Activated T-helper 17 cell treated with anti-CD3 and anti-CD28 coated beads, Interleukin-2, amount 50 U/mL, for 72 hours (primary cell): ENCODE results near the gene SNX12. TPM values are rescaled to one million over a fixed set of nuclear protein-coding genes. Genes with fewer than 3 reads are reported as not detected.

Source experiments
- ATAC-seq: fragments of 150-1000 bp; cut with Tn5 transposase; replicated peaks from 2 replicates; pipeline ENCODE4 v1.10.0; 2021; ENCODE audit warnings: mild to moderate bottlenecking, moderate library complexity
- H3K27ac Mint-ChIP-seq: one replicate; pipeline ENCODE4 v1.8.0; 2022; ENCODE audit warnings: mixed read lengths
- H3K27me3 Mint-ChIP-seq: one replicate; pipeline ENCODE4 v1.8.0; 2022; ENCODE audit warnings: mixed read lengths
- H3K36me3 Mint-ChIP-seq: one replicate; pipeline ENCODE4 v1.8.0; 2022; ENCODE audit warnings: low read depth, mild to moderate bottlenecking, mixed read lengths
- H3K4me1 Mint-ChIP-seq: one replicate; pipeline ENCODE4 v1.8.0; 2022; ENCODE audit warnings: mixed read lengths
- H3K4me3 Mint-ChIP-seq: one replicate; pipeline ENCODE4 v1.8.0; 2022; ENCODE audit warnings: mild to moderate bottlenecking, mixed read lengths
- H3K9me3 Mint-ChIP-seq: one replicate; pipeline ENCODE4 v1.8.0; 2022; ENCODE audit warnings: mixed read lengths
- total RNA-seq, 2 donors: library from RNA; stranded (reverse); gene quantifications; one replicate each; pipeline ENCODE4 v1.2.3, GENCODE V29; 2022

The SNX12 gene
- total RNA-seq, 2 donors from 2014 or later, result 47.2 to 49.0 TPM

- Mint-ChIP-seq H3K4me3 (peak overlapping the region; percentile 94), H3K4me1 (peaks cover 5% of the 10 kb centered on the region), H3K27ac (no peak overlapping the region), H3K36me3 (peaks cover 22% of the 10 kb centered on the region), H3K9me3 (no peaks in the 10 kb centered on the region), H3K27me3 (no peaks in the 10 kb centered on the region)
- ATAC-seq, result no peak
Measured at GRCh38 chrX:71099736-71100135, 31.6 kb upstream of the SNX12 start.

DNA sequence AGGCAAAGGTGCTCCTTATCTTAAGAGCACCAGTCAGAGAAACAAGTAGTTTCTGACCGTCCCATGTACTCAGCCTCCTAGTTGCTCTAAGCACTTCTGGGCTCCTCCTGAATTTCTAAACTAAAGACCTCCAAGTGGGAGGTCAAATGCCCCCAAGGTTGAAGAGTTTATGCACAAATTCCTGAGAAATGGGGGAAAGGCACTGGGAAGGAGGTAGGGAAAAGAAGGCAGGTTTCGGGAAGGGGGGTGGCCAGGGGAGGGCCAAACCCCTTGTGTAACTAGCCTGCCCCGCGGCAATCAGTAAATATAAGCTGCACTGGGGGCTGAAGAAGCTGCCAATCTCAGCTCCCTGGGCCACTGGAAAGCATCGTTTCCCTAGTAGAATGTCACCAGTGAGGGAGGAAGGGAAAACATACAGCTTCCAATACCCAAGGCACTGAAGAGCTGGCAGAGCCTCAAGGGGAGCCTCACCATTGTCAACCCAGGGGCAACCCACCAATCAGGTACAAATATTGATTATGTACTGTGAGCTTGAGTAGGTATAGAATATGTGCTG lies 30.9 kb upstream of the SNX12 start:
- Mint-ChIP-seq H3K27me3 (no peaks in the 10 kb centered on the region), H3K4me3 (peak overlapping the region; percentile 94), H3K4me1 (peaks cover 5% of the 10 kb centered on the region), H3K36me3 (peaks cover 15% of the 10 kb centered on the region), H3K27ac (no peak overlapping the region), H3K9me3 (no peaks in the 10 kb centered on the region)
- ATAC-seq, result no peak

- H3K4me1 Mint-ChIP-seq, result peaks cover 5% of the 10 kb centered on the region
- no peaks in the 10 kb centered on the region for H3K27me3 Mint-ChIP-seq
- peak; percentile 49 for ATAC-seq
- H3K9me3 Mint-ChIP-seq, result no peaks in the 10 kb centered on the region
- peaks cover 11% of the 10 kb centered on the region for H3K36me3 Mint-ChIP-seq
- peak overlapping the region; percentile 94 for H3K4me3 Mint-ChIP-seq
- H3K27ac Mint-ChIP-seq, result no peak overlapping the region
Measured at GRCh38 chrX:71098302-71098701, 30.2 kb upstream of the SNX12 start.

DNA sequence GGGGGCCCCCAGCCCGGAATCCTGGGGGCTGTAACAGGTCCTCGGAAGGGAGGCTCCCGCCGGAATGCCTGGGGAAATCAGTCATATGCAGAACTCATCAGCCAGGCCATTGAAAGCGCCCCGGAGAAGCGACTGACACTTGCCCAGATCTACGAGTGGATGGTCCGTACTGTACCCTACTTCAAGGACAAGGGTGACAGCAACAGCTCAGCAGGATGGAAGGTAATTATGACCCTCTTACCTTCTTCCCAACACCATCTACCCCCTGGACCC lies 28.6 kb upstream of the SNX12 start:
- H3K36me3 Mint-ChIP-seq, result peaks cover 11% of the 10 kb centered on the region
- peaks cover 5% of the 10 kb centered on the region for H3K4me1 Mint-ChIP-seq
- H3K4me3 Mint-ChIP-seq, result peak overlapping the region; percentile 94
- H3K27ac Mint-ChIP-seq, result no peak overlapping the region
- ATAC-seq, result no peak
- H3K27me3 Mint-ChIP-seq, result no peaks in the 10 kb centered on the region
- H3K9me3 Mint-ChIP-seq, result no peaks in the 10 kb centered on the region

DNA sequence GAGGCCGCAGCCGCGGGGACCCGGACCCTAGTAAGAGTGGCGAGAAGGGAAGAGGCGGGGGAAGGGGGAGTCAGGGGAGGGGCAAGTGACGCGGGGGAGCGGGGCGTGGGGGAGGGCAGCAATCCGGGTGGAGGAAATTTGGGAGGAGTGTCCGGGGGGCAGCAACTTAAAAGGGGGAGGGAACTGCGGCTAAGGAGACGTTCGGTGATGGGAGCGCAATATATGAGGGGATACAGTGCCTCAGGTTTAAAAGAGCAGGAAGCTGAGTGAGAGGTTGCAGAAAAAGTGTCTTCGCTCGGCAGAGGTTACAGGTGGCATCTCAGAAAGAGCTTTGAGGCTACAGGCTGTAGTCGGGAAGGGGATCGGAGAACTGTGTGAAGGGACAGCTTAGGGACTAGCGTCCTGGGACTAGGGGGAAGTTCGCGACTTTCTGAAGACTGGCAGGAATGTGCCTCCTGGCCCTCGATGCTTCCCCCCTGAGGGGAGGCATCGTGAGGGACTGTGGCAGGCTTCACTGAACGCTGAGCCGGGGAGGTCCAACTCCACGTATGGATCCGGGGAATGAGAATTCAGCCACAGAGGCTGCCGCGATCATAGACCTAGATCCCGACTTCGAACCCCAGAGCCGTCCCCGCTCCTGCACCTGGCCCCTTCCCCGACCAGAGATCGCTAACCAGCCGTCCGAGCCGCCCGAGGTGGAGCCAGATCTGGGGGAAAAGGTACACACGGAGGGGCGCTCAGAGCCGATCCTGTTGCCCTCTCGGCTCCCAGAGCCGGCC lies 28.0 kb upstream of the SNX12 start:
- H3K36me3 Mint-ChIP-seq, result peaks cover 9% of the 10 kb centered on the region
- no peaks in the 10 kb centered on the region for H3K27me3 Mint-ChIP-seq
- peak; percentile 56 for ATAC-seq
- peaks cover 5% of the 10 kb centered on the region for H3K4me1 Mint-ChIP-seq
- H3K4me3 Mint-ChIP-seq, result peak overlapping the region; percentile 94
- peak overlapping the region; percentile 93 for H3K27ac Mint-ChIP-seq
- H3K9me3 Mint-ChIP-seq, result no peaks in the 10 kb centered on the region

DNA sequence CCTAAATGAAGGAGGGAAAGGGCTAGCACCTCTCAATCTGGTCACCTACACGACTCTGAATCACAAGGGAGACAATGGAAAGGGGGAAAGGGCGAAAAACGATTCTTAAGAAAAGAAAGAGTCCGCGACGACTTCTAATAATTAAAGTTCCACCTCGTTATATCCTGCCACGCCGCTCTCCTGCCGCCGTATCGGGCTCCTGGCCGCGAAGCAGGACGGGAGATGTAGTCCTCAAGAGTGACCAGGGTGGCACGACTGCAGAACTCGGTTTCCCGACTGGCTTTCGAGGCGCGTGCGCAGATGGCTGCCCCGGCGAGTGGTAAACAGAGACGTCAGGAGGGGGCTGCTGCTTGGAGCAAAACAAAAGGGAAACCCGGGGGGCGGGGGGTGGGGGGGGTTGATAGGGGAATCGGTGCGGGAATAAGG lies 27.4 kb upstream of the SNX12 start, which contains the start of gene FOXO4:
TSS of gene FOXO4 (plus strand) at position 297 of the 426 bp plus-strand sequence. CDS start 678 bp downstream, outside the sequence.
- H3K4me3 Mint-ChIP-seq, result peak within 1 kb of the TSS; percentile 94
- H3K36me3 Mint-ChIP-seq, result peaks cover 3% of the 10 kb centered on the region
- peaks cover 5% of the 10 kb centered on the region for H3K4me1 Mint-ChIP-seq
- H3K27me3 Mint-ChIP-seq, result no peaks in the 10 kb centered on the region
- no peaks in the 10 kb centered on the region for H3K9me3 Mint-ChIP-seq
- ATAC-seq, result peak; percentile 88
- H3K27ac Mint-ChIP-seq, result peak within 1 kb of the TSS; percentile 93

- H3K9me3 Mint-ChIP-seq, result no peaks in the 10 kb centered on the region
- peak overlapping the region; percentile 94 for H3K4me3 Mint-ChIP-seq
- no peak for ATAC-seq
- H3K4me1 Mint-ChIP-seq, result peaks cover 5% of the 10 kb centered on the region
- peak overlapping the region; percentile 93 for H3K27ac Mint-ChIP-seq
- H3K27me3 Mint-ChIP-seq, result no peaks in the 10 kb centered on the region
- no peaks in the 10 kb centered on the region for H3K36me3 Mint-ChIP-seq
Measured at GRCh38 chrX:71095033-71095432, 26.9 kb upstream of the SNX12 start.

DNA sequence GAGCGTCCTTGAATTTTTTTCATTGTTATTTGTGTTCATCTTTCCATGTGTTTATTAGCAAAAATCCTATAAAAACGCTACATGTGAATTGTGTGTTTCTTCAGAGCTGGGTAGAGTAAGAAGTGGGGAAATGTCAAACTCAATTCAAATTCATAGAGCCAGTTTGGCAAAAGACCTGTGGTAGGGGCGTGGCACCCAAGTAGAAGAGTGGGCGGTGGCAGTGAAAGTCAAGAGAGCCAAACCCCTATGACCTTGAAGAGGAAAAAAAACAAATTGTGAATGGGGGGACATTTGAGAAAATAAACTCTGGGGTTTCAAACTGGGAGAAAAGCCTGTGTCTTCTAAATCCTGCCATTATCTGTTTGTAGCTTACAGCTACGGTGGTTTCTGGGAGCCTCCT lies 23.1 kb upstream of the SNX12 start:
- Mint-ChIP-seq H3K27ac (no peak overlapping the region), H3K4me3 (no peak overlapping the region), H3K27me3 (no peaks in the 10 kb centered on the region), H3K36me3 (no peaks in the 10 kb centered on the region), H3K9me3 (no peaks in the 10 kb centered on the region), H3K4me1 (no peaks in the 10 kb centered on the region)
- ATAC-seq, result no peak

DNA sequence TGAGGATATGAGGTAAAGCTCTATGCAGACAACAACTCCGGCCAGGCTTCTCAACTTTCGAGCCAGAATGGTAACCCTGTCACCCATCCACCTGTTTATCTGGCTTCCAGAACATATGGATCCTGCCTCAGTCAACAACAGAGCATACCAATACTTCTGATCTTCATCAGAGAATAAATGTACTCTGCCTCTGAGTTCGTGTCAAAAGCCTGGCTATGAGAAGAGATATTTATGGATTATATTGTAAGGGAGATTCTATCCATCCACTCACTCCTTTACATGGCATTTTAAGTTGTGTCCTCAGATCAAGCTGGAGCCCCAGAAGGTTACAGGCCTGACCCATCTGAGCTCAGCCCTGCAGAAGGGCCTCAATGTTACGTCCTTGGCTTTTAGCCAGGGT lies 17.8 kb upstream of the SNX12 start:
- no peaks in the 10 kb centered on the region for H3K27me3 Mint-ChIP-seq
- H3K36me3 Mint-ChIP-seq, result no peaks in the 10 kb centered on the region
- H3K9me3 Mint-ChIP-seq, result no peaks in the 10 kb centered on the region
- H3K4me3 Mint-ChIP-seq, result no peak overlapping the region
- no peak for ATAC-seq
- H3K4me1 Mint-ChIP-seq, result no peaks in the 10 kb centered on the region
- no peak overlapping the region for H3K27ac Mint-ChIP-seq

GRCh38 chrX:71082822-71083221 lies 14.7 kb upstream of the SNX12 start:
- Mint-ChIP-seq H3K4me3 (no peak overlapping the region), H3K27ac (no peak overlapping the region), H3K9me3 (no peaks in the 10 kb centered on the region), H3K36me3 (no peaks in the 10 kb centered on the region), H3K27me3 (no peaks in the 10 kb centered on the region), H3K4me1 (no peaks in the 10 kb centered on the region)
- ATAC-seq, result no peak

GRCh38 chrX:71082124-71082647 lies 14.1 kb upstream of the SNX12 start:
- no peaks in the 10 kb centered on the region for H3K36me3 Mint-ChIP-seq
- H3K9me3 Mint-ChIP-seq, result no peaks in the 10 kb centered on the region
- H3K4me1 Mint-ChIP-seq, result no peaks in the 10 kb centered on the region
- no peak for ATAC-seq
- H3K4me3 Mint-ChIP-seq, result no peak overlapping the region
- no peaks in the 10 kb centered on the region for H3K27me3 Mint-ChIP-seq
- H3K27ac Mint-ChIP-seq, result no peak overlapping the region

DNA sequence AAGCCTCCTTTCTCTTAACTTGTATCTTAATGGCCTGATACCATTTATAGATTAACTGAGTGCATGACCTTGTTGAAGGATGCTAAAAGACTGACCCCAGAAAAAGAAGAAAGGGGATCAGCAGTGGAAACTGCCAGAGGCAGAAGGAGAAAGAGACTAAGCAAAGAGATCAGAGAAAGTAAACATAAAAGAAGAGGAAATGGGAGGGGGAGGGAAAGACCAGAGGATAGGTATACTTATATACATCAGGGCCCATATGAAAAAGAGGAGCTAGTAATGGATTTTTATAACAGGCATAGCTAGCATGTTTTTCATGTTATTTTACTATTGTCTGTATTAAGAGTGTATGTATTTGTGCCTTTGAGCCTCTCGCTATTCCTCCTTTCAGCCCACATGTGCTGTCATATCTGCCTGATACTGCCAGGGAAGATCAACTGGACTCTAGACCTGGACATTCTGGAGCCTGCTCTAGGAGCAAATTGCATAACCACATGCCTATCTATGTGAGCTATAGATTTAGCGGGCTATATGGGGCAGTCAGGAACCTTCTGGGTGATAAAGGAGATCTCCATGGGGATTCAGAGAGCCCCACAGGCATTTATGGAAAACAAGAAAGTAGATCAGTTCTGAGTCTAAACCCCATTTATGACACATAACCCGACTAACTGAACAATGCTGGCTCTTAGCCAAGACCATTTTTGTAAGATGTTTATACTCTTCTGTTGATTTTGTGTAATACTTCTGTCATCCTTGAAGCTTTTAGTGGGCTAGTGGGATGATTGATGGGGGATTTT lies 13.4 kb upstream of the SNX12 start:
- no peaks in the 10 kb centered on the region for H3K9me3 Mint-ChIP-seq
- no peak overlapping the region for H3K4me3 Mint-ChIP-seq
- no peaks in the 10 kb centered on the region for H3K36me3 Mint-ChIP-seq
- H3K4me1 Mint-ChIP-seq, result no peaks in the 10 kb centered on the region
- no peaks in the 10 kb centered on the region for H3K27me3 Mint-ChIP-seq
- H3K27ac Mint-ChIP-seq, result no peak overlapping the region
- ATAC-seq, result peak; percentile 39

- H3K9me3 Mint-ChIP-seq, result no peaks in the 10 kb centered on the region
- peaks cover 12% of the 10 kb centered on the region for H3K36me3 Mint-ChIP-seq
- H3K4me1 Mint-ChIP-seq, result peaks cover 6% of the 10 kb centered on the region
- H3K4me3 Mint-ChIP-seq, result no peak overlapping the region
- H3K27me3 Mint-ChIP-seq, result peaks cover 4% of the 10 kb centered on the region
- no peak for ATAC-seq
- no peak overlapping the region for H3K27ac Mint-ChIP-seq
Measured at GRCh38 chrX:71070531-71070930, 2.4 kb upstream of the SNX12 start.

GRCh38 chrX:71067712-71068043 lies 456 bp downstream of the SNX12 start:
- Mint-ChIP-seq H3K4me1 (peaks cover 11% of the 10 kb centered on the region), H3K27me3 (no peaks in the 10 kb centered on the region), H3K36me3 (peaks cover 27% of the 10 kb centered on the region), H3K4me3 (peak overlapping the region; percentile 99), H3K9me3 (no peaks in the 10 kb centered on the region), H3K27ac (peak overlapping the region; percentile 96)
- ATAC-seq, result peak; percentile 0

GRCh38 chrX:71067089-71067488 lies 1.0 kb downstream of the SNX12 start:
- H3K36me3 Mint-ChIP-seq, result peaks cover 33% of the 10 kb centered on the region
- H3K4me3 Mint-ChIP-seq, result peak overlapping the region; percentile 99
- ATAC-seq, result no peak
- peak overlapping the region; percentile 96 for H3K27ac Mint-ChIP-seq
- H3K9me3 Mint-ChIP-seq, result no peaks in the 10 kb centered on the region
- no peaks in the 10 kb centered on the region for H3K27me3 Mint-ChIP-seq
- H3K4me1 Mint-ChIP-seq, result peaks cover 11% of the 10 kb centered on the region
